GM13976 (cell line): ENCODE measurements around the gene MSANTD2.

ENCODE experiments used
- DNase-seq: peaks from one replicate; pipeline ENCODE4 v3.0.0; 2012; ENCODE audit warnings: low spot score
- in situ Hi-C: fragments of 300-500 bp; cut with MboI; formaldehyde crosslinking; loops from one replicate; pipeline ENCODE4 v1.12.0; 2022; ENCODE audit warnings: low sequenced_read_pairs, mixed read lengths, inconsistent platforms; ENCODE audit not compliant: unreplicated experiment
- TF ChIP-seq, protein P1 (sequence below): IDR thresholded peaks from 2 replicates; pipeline ENCODE4 v1.5.1; 2012; ENCODE audit warnings: borderline replicate concordance, mild to moderate bottlenecking; ENCODE audit not compliant: insufficient read depth; ENCODE audit errors: extremely low read depth, missing control alignments, control extremely low read depth

MSANTD2 gene

DNA sequence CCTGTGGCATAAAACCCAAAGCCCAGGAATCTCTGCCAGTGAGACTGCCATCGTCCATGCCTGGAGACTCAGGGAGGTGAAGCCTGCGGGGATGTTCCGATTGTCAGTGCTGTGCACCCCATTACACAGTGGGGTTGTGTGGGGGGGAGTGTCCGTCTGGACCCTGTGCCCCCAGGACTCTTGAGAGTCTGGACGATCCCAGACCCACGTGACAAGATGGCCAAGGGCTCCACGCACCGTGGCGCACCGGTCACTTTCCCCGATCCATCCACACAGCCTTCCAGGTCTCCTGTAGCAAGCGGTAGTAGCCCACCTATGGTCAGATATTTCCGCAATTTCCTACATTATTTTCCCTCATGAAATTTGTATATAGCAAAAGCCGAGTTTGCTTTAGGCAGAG is 81.4 kb downstream of the MSANTD2 start:
- DNase-seq = no peak
- TF ChIP-seq, protein P1, sequence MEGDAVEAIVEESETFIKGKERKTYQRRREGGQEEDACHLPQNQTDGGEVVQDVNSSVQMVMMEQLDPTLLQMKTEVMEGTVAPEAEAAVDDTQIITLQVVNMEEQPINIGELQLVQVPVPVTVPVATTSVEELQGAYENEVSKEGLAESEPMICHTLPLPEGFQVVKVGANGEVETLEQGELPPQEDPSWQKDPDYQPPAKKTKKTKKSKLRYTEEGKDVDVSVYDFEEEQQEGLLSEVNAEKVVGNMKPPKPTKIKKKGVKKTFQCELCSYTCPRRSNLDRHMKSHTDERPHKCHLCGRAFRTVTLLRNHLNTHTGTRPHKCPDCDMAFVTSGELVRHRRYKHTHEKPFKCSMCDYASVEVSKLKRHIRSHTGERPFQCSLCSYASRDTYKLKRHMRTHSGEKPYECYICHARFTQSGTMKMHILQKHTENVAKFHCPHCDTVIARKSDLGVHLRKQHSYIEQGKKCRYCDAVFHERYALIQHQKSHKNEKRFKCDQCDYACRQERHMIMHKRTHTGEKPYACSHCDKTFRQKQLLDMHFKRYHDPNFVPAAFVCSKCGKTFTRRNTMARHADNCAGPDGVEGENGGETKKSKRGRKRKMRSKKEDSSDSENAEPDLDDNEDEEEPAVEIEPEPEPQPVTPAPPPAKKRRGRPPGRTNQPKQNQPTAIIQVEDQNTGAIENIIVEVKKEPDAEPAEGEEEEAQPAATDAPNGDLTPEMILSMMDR = no peak
- in situ Hi-C loops = no loop called here

DNA sequence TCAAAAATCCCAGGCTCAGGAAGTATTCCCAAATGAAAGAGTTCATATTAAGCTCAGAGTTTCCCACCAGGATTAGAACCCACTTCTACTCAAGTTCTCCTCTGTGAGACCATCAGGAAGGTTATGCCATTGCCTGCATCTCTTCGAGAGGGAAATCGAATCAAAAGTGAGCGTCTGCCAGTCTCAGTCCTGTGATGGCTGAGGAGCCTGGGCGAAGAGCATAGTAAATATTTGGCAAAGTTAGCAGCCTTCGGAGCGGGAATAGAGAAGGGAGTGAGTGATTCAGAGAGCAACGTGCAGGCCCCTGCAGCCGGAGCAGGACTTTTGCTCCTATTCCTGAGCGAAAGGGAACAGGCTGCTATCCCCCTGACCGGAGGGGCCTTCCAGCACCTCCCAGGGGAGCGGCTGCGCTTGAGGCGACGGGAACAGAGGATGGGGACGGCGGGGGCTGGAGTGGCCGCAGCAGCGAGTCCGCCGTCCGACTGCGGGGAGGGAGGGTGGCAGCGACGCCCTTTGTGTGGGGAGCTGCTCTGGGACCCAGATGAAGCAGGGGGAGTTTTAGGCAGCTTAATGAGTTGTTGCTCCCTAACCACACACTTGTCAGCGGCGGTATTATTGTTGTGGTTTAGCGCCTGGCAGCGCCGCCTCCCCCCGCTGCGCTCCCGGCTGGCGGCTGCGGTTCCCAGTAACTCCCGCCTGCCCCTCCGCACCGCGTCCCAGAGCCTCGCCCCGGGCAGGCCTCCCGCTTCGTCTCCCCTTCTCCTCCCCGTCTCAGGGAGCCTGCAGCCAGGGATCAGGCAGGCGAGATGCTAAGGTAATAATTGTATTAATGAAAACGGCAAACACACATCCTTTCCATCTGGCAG is 82.2 kb downstream of the MSANTD2 start:
- peak; percentile 48 for DNase-seq
- TF ChIP-seq, protein P1 = no peak
- in situ Hi-C loops = no loop called here

DNA sequence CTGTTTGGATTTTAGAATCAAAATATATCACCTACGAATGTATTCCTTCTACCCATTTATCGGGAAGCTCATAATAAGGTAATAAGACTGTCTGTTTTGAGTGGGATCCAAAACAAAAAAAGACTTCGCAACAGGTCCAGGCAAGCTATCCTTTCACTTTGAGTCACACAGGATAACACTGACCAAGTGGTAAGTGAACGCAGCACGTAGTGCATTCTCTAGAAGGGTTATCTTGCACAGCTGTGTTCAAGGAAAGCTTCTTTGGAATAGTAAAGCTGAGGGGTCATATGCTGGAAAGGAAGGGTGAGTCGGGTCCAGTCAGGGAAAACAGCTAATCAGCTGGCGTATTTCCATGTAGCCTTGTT is 82.8 kb downstream of the MSANTD2 start:
- in situ Hi-C loops = no loop called here
- no peak for DNase-seq
- TF ChIP-seq, protein P1 = no peak

DNA sequence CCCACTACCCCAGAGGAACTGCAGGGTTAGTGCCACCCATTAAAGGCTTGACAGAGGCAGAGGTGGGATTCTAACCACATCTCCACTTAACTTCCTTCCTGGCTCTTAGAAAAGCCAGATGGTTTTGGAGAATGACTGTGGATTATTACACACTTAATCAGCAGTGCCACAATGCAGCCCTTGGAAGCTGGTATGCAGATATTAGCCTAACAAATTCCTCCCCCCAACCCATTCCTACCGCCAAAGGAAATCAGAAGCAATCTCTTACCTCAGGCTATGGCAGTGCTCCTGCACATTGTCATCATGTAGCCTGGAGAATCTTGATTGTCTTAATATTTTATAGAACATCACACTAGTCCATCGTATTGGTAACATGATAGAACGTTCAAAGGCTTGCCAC is 83.6 kb downstream of the MSANTD2 start:
- TF ChIP-seq, protein P1 = no peak
- DNase-seq = no peak
- in situ Hi-C loops = no loop called here
